DMS53 treated with DMSO at 0.1 percent for 48 hours (cell line): ENCODE data around the gene TIFAB.
A peak's percentile ranks its signal among the peaks of the same experiment; 100 is the strongest.

Source experiments
- DNase-seq: peaks from one replicate; lab custom pipeline; 2025; ENCODE audit not compliant: unreplicated experiment; lab: John Stamatoyannopoulos, UW

Gene TIFAB

GRCh38 chr5:135428586-135428985 is 23.6 kb downstream of the TIFAB start:
- no peak for DNase-seq

DNA sequence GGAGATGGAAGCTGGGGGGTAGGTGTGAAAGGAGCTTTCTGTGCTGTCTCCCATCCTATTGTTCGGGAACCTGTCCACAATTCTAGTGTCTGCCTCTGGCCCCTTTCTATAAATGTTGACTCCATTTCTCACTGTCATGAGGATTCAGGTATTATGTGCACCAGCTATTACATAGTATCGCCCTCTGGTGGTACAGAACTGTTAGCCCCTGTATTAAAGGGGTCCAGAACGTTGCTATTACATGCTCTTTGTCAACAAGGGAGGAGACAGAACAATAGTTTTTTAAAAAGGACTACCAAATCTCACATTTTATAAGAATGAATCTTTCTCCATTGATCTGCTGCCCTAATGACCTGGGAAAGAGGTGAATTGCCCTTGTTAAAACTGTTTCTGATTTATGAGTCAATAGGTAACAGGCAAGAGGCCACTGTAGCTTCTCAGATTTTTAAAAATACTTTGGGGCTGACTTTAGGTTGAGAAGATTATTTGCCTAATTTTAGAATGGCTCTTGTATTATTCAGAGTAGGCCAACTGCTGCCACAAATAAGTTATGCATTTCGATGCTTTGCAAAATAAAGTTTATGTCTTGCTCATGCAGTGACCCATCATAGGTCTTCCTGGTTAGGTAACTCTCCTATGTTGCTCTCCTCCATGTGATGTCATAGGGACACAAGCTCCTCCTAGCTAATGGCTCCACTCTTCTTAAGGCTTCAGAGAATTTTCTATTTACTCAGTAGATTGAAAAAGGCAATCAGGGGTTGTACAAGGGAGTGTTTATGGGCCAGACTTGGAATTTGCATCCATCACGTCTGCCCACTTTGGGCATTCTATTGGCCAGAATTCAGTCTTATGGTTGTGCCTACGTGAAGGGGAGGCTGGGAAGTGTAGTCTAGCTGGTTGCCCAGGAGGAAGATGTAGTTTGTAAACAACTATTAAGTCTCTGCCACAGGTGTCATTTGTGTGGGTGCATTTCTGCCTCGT is 25.8 kb downstream of the TIFAB start:
- DNase-seq = peak; percentile 52

- no peak for DNase-seq
These were observed 26.5 kb downstream of the TIFAB start for GRCh38 chr5:135425641-135426040.

- no peak for DNase-seq
These were observed 28.3 kb downstream of the TIFAB start for GRCh38 chr5:135423846-135424168.

DNA sequence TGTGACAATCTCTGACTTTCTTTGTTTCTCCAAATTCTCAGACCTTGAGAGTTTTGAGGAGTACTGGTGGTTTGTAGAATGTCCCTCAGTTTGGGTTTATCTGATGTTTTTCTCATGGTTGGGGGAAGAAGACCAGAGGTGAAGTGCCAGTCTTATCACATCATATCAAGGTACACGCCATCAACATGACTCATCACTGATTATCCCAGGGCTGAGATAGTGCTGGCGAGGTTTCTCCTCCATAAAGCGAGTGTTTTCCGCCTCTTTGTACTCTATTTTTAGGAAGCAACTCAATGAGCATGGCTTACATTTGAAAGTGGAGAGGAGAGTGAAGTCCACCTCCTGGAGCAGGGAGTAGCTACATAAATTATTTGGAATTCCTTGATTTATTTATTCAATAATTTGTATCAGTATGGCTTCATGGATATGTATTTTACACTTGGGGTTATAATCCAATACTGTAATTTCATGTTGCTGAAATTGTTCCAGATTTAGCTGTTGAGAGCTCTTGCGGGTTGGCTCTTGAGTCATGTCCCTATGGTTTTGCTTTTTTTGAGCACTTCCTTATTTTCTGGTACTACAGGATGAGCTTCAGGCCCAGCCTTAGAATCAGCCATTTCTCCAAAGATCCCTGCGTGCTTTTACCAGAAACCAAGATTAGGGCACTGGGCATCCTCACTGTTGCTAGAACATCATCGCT is 28.9 kb downstream of the TIFAB start:
- no peak for DNase-seq

DNA sequence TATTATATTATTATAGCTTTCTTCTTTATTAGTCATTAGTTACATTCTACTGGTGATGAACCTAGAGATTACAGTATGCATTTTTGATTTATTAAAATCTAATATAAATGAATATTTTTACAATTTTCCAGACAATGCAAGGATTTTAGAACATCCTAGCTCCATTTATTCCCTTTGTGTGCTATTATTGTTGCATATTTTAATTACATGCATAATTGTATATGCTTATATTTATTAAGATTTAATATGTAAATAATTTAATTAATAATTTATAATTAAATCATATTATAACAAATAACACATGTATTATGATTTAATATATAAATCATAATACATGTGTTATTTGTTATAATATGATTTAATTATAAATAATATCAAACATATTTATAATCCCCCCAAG is 29.7 kb downstream of the TIFAB start:
- no peak for DNase-seq

GRCh38 chr5:135417083-135417482 is 35.1 kb downstream of the TIFAB start:
- no peak for DNase-seq

DNA sequence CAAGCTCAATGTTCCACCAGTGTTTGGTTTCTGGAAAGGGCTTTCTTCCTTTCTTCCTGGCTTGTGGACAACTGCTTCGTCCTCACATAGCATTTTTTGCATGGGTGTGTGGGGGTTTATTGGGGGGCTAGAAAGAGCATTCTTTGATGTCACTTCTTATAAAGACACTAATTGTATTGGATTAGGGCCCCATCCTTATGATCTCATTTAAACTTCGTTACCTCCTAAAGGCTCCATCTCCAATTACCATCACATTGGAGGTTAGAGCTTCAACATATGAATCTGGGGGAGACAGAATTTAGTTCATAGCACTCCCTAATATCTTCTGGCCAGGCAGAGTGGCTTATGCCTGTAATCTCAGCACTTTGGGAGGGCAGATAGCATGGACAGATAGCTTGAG is 47.1 kb downstream of the TIFAB start:
- DNase-seq = no peak

GRCh38 chr5:135402031-135402430 is 50.1 kb downstream of the TIFAB start:
- DNase-seq = no peak

DNA sequence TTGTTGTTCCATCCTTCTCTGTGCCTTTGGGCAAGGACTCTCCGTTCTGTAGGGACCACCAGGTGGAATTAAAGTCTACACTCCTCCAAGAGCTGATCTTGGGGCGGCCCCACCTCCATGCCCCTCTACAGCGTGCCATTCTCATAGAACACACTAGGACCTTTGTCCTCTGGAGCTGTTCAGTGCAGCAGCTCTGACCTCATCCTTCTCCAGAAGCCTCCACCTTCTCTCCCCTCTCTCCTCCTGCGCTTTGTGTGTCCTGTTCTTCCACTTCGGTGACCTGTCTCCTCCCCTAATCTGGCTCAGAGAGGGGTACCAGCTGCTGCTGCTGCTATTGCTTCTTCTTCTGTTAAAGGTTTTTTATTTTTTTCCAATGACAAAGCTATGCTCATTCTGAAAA is 51.3 kb downstream of the TIFAB start:
- DNase-seq = peak; percentile 7

DNA sequence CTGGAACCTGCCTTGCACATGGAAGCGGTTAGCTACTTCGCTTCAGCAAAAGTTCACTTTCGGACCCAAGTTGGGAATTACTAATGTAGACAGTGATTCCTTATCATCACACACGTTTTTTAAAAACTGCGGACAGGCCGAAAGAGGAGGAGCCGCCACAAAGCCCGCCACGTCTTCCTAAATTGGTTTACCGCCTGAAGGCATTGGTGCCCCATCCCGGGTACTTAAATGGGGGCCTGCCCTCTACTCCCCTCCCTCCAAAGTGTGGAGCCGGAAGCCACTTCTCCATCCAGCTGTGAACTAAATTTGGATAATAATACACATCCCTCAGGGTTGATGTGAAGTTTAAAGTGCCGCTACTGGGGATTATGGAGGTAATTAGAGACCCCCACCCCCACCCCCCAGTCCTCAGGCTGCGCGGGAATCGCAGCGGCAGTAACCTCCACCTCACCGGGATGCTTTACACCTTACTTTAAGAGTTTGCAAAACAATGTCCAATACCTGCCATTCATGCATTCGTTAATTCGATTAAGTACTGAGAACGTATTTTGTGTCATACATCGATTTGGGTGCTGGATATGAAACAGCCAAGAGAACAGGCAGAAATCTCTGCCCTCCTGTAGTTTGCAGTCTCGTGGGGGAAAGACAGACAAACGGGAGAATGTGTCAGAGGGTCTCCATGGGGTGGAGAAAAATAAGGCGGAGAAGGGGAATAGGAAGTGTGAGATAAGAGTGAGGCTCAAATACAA is 52.2 kb downstream of the TIFAB start:
- DNase-seq = no peak

DNA sequence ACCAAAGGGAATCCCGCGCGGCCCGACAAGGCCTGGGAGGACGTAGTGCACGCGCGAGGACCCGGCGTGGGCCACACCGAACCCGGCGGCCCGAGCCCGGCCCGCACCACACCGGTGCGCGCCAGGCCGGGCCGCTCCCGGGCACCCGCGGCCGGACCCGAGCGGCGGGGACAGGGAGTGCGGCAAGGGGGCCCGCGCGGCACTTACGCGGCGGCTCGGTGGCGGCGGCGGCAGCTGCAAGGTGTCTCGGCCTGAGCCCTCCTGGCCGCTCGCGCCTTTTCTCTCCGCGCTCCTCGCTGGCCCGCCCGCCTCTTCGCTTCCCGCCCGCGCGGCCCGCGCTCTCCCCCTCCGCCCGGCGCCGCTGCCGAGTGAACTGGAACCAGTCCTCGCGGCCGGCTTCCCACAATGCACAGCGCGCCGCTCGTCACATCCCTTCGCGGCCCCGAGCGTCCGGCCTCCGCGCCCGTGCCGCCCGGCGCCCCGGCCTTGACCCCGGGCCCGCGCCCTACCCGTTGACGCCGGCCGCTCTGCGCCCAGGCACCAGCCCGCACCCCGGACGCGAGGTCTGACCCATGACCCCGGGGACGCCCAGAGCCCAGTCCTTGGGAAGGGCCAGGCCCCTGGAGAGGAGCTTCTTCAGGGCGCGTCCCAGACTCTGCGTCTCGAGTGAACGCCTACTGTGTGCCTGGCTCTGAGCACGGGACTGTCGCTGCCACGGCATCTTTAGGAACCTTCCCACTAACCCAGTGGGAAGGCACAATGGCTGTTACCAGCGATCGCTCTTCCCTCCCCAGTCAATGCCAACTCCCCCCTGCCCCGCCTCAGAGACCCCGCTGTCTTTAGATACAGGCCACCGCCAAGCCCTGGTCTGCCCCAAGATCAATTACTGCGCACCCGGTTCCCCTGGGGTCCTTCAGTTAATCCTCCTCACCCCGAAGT is 53.0 kb downstream of the TIFAB start, which contains the start of gene MACROH2A1:
MACROH2A1 (minus strand) TSS at position 377 of the 939 bp plus-strand sequence. CDS start 10,138 bp downstream, outside the sequence.
- DNase-seq = peak; percentile 71

DNA sequence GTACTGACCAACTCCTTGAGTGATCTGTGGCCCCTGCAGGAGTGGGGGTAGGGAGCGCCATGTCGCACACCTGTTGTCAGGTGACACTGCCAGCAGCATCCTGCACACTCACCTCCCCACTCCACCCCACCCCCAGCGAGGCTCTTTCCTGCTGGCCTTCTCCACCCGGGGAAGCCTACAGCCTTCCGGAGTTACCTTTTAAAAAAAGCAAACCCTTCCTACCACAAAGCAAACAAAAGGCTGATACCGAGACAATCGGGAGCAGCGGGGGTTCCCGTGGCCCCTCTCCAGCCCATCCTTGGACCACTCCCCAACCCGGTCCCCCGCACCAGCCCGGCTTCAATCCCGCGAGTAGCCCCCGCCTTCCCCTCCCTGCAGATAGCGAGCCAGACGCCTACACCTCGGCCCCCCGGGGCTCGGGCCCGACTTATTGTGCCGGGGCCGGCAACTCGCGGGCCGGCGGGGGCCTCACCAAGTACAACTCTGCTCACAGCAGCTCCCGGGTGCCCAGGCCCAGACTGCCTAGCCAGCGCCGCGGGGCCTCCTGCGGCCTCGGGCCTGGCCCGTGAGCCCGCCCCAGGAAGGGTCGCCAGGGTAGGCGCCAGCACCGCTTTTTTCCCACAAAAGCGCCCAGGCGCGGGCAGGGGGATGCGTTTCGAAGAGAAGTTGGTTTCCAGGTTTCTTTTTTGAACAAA is 53.8 kb downstream of the TIFAB start:
- DNase-seq = peak; percentile 44
